Tibial nerve (tissue), 3 donors: ENCODE measurements around the gene SLC44A5.

Experiments
- POLR2A ChIP-seq, 2 donors: fragments of 450-650 bp; IDR thresholded peaks; one replicate each; pipeline ENCODE4 v1.6.1; 2017; ENCODE audit warnings: antibody characterized with exemption in 2 of 2, mild to moderate bottlenecking in 2 of 2, moderate library complexity in 2 of 2
- TF ChIP-seq, protein P1 (sequence below), 5 experiments: fragments of 200-600 bp in 3 of 5; fragments of 450-650 bp in 2 of 5; sonication (generic) in 3 of 5; IDR thresholded peaks; one replicate each; pipeline ENCODE4 v1.5.1; 2016 to 2019; ENCODE audit warnings: antibody characterized with exemption in 5 of 5, mild to moderate bottlenecking in 3 of 5, moderate library complexity in 2 of 5

DNA sequence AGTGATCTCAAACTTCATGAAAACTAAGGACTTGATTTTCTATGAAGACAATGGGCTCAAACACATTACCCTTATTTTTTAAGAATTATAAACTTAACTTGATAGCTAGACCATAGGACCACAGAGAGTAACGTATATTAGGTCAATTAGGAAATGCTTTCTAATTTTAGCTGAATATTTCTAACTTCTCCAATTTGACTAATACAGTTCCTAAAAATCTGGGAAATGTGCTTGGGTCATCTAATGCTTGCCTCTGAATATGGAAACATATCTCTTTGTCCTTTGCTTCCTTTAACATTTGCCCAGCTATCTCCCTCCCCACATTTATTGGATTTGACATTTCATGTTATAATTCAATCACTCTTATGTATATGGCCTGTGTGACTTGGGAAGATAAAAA lies 335.3 kb downstream of the SLC44A5 start:
- TF ChIP-seq POLR2A (IDR thresholded peaks at IDR 0.05): no peak
- TF ChIP-seq, protein P1, sequence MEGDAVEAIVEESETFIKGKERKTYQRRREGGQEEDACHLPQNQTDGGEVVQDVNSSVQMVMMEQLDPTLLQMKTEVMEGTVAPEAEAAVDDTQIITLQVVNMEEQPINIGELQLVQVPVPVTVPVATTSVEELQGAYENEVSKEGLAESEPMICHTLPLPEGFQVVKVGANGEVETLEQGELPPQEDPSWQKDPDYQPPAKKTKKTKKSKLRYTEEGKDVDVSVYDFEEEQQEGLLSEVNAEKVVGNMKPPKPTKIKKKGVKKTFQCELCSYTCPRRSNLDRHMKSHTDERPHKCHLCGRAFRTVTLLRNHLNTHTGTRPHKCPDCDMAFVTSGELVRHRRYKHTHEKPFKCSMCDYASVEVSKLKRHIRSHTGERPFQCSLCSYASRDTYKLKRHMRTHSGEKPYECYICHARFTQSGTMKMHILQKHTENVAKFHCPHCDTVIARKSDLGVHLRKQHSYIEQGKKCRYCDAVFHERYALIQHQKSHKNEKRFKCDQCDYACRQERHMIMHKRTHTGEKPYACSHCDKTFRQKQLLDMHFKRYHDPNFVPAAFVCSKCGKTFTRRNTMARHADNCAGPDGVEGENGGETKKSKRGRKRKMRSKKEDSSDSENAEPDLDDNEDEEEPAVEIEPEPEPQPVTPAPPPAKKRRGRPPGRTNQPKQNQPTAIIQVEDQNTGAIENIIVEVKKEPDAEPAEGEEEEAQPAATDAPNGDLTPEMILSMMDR (IDR thresholded peaks at IDR 0.05): no peak
